Measurements from ENCODE around the gene PDSS2. TPM values are rescaled to one million over a fixed set of nuclear protein-coding genes. Genes with fewer than 3 reads are reported as not detected.
"Not testable (repeated sequence)": the region's sequence is repeated elsewhere in the genome, so short reads cannot be mapped to it uniquely, and the experiment has no call there.

Gene PDSS2
- total RNA-seq, 1 donor from 2014 or later = 14.9 TPM

GRCh38 chr6:107284805-107285204 lies 174.6 kb downstream of the PDSS2 start:
- H3K4me3 Mint-ChIP-seq = no peak overlapping the region
- DNase-seq (ENCODE audit: low read depth, low spot score) = no peak
- peaks cover 19% of the 10 kb centered on the region for H3K4me1 Mint-ChIP-seq
- H3K27me3 Mint-ChIP-seq (ENCODE audit: low read depth) = no peaks in the 10 kb centered on the region
- H3K27ac Mint-ChIP-seq (ENCODE audit: unreplicated experiment) = no peak overlapping the region
- H3K36me3 Mint-ChIP-seq (ENCODE audit: low read depth) = no peaks in the 10 kb centered on the region
- no peak for TF ChIP-seq CTCF (conservative IDR thresholded peaks at IDR 0.05)
- H3K9me3 Mint-ChIP-seq = no peaks in the 10 kb centered on the region

GRCh38 chr6:107280791-107281190 lies 178.6 kb downstream of the PDSS2 start:
- H3K36me3 Mint-ChIP-seq (ENCODE audit: low read depth) = no peaks in the 10 kb centered on the region
- TF ChIP-seq CTCF (conservative IDR thresholded peaks at IDR 0.05) = no peak
- H3K4me1 Mint-ChIP-seq = peaks cover 10% of the 10 kb centered on the region
- DNase-seq (ENCODE audit: low read depth, low spot score) = no peak
- H3K9me3 Mint-ChIP-seq = peaks cover 4% of the 10 kb centered on the region
- no peaks in the 10 kb centered on the region for H3K27me3 Mint-ChIP-seq (ENCODE audit: low read depth)
- no peak overlapping the region for H3K27ac Mint-ChIP-seq (ENCODE audit: unreplicated experiment)
- H3K4me3 Mint-ChIP-seq = no peak overlapping the region

- H3K27me3 Mint-ChIP-seq (ENCODE audit: low read depth); H3K4me1 Mint-ChIP-seq; H3K27ac Mint-ChIP-seq (ENCODE audit: unreplicated experiment); DNase-seq (ENCODE audit: low read depth, low spot score); H3K9me3 Mint-ChIP-seq; H3K36me3 Mint-ChIP-seq (ENCODE audit: low read depth); H3K4me3 Mint-ChIP-seq: not testable (repeated sequence)
Measured at GRCh38 chr6:107280001-107280400, 179.4 kb downstream of the PDSS2 start.

- H3K27me3 Mint-ChIP-seq (ENCODE audit: low read depth) = no peaks in the 10 kb centered on the region
- H3K4me3 Mint-ChIP-seq = no peak overlapping the region
- no peaks in the 10 kb centered on the region for H3K36me3 Mint-ChIP-seq (ENCODE audit: low read depth)
- H3K27ac Mint-ChIP-seq (ENCODE audit: unreplicated experiment) = no peak overlapping the region
- peaks cover 4% of the 10 kb centered on the region for H3K9me3 Mint-ChIP-seq
- DNase-seq (ENCODE audit: low read depth, low spot score) = no peak
- peaks cover 4% of the 10 kb centered on the region for H3K4me1 Mint-ChIP-seq
- no peak for TF ChIP-seq CTCF (conservative IDR thresholded peaks at IDR 0.05)
Measured at GRCh38 chr6:107275330-107275865, 184.0 kb downstream of the PDSS2 start.

GRCh38 chr6:107274288-107274687 lies 185.1 kb downstream of the PDSS2 start:
- TF ChIP-seq CTCF (conservative IDR thresholded peaks at IDR 0.05) = no peak
- Mint-ChIP-seq H3K36me3 (ENCODE audit: low read depth) (no peaks in the 10 kb centered on the region), H3K27ac (ENCODE audit: unreplicated experiment) (no peak overlapping the region), H3K4me1 (peaks cover 4% of the 10 kb centered on the region), H3K27me3 (ENCODE audit: low read depth) (no peaks in the 10 kb centered on the region), H3K9me3 (peaks cover 4% of the 10 kb centered on the region), H3K4me3 (no peak overlapping the region)
- DNase-seq (ENCODE audit: low read depth, low spot score) = no peak

GRCh38 chr6:107272246-107272645 lies 187.1 kb downstream of the PDSS2 start:
- TF ChIP-seq CTCF (conservative IDR thresholded peaks at IDR 0.05) = no peak
- Mint-ChIP-seq H3K9me3 (peaks cover 4% of the 10 kb centered on the region), H3K4me3 (no peak overlapping the region), H3K36me3 (ENCODE audit: low read depth) (no peaks in the 10 kb centered on the region), H3K4me1 (peaks cover 6% of the 10 kb centered on the region), H3K27me3 (ENCODE audit: low read depth) (no peaks in the 10 kb centered on the region), H3K27ac (ENCODE audit: unreplicated experiment) (no peak overlapping the region)
- DNase-seq (ENCODE audit: low read depth, low spot score) = no peak

Data from neural crest cell (in vitro differentiated cells).